Measurements from ENCODE around the gene GATM.
A peak's percentile ranks its signal among the peaks of the same experiment; 100 is the strongest.

The GATM gene

GRCh38 chr15:45378149-45378912, at the start of gene GATM:
GATM (minus strand) TSS chr15:45378544; CDS start chr15:45378453, 91 bp downstream.
- peak; percentile 49 to 51 for DNase-seq

DNA sequence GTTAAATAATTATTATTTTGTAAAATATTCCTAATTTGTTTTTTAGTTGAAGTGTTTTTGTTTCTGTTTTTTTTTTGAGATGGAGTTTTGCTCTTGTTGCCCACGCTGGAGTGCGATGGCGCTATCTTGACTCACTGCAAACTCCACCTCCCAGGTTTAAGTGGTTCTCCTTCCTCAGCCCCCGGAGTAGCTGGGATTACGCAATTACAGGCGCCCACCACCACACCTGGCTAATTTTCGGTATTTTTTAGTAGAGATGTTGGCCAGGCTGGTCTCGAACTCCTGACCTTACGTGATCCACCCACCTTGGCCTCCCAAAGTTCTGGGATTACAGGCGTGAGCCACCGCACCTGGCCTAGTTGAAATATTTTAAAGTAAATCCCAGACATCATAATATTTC, 48.7 kb upstream of the GATM start:
- no peak for DNase-seq

DNA sequence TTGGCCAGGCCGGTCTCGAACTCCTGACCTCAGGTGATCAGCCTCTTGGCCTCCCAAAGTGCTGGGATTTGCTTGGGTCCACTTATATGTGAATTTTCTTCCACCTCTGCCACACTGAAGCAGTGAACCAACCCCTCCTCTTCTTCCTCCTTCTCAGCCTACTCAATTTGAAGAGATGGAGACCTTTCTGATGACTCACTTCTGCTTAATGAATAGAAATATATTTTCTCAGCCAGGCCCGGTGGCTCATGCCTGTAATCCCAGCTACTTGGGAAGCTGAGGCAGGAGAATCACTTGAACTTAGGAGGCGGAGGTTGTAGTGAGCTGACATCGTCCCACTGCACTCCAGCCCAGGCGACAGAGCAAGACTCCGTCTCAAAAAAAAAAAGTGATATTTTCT, 46.8 kb upstream of the GATM start:
- DNase-seq, result no peak

DNA sequence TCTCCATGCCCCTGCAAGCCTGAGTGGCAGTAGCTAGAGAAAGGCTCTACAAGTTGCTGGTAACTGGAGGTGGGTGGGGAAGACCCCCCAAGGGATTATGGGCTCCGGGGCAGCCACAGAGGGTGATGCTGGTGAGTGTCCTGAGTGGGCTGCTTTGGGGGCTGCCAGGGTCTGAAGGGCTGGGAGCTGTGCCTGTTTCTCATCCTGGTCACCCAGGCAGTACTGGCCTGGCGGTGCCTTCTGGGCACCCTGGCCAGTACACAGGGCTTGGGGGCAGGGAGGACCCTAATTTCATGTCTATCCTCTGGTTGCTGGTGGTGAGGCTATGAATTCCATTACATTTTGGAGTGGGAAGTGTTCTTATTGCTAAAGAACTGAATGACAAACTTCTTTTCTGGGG, 46.1 kb upstream of the GATM start:
- no peak for DNase-seq

- no peak for DNase-seq
Observed at GRCh38 chr15:45417303-45417950, 39.1 kb upstream of the GATM start.

DNA sequence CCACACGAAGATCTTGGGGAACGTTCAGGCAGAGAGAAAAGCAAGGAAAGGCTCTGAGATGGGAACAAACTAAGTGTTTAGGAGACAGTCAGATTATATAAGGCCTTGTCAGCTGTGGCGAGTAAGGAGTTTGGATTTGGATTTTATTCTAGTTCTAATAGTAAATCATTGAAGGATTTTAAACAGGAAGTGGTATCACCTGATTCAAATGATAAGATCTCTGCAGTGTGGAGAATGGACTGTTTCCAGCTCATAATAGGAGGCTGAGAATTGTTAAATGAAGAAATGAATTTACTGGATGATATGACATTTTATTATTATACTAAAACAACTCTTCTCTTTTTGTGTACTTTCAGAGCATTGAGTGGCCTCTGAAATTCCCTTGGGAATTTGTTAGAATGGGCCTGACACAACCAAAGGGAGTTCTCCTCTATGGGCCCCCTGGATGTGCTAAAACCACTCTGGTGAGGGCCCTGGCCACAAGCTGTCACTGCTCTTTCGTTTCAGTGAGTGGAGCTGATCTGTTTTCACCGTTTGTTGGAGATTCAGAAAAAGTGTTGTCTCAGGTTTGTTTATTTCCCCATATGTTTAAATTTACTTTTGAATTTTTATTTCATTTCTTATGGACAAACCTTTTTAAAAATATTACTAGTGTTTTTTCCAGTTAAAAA, 36.0 kb upstream of the GATM start:
- no peak for DNase-seq

DNA sequence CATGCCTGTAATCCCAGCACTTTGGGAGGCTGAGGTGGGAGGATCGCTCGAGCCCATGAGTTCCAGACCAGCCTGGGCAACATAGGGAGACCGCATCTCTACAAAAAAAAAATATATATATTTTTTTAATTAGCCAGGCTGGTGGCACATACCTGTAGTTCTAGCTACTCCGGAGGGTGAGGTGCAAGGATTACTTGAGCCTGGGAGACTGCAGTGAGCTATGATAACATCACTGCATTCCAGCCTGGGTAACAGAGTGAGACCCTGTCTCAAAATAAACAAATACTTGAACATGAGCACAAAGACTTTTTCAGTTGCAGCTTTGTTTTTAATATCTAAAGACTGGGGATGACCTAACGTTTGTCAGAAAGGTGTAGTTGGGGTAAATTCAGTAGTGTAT, 31.3 kb upstream of the GATM start:
- no peak for DNase-seq

- DNase-seq, result no peak
Observed at GRCh38 chr15:45407786-45408185, 29.4 kb upstream of the GATM start.

GRCh38 chr15:45402955-45403877, 24.9 kb upstream of the GATM start:
- DNase-seq, result peak; percentile 9 to 24

DNA sequence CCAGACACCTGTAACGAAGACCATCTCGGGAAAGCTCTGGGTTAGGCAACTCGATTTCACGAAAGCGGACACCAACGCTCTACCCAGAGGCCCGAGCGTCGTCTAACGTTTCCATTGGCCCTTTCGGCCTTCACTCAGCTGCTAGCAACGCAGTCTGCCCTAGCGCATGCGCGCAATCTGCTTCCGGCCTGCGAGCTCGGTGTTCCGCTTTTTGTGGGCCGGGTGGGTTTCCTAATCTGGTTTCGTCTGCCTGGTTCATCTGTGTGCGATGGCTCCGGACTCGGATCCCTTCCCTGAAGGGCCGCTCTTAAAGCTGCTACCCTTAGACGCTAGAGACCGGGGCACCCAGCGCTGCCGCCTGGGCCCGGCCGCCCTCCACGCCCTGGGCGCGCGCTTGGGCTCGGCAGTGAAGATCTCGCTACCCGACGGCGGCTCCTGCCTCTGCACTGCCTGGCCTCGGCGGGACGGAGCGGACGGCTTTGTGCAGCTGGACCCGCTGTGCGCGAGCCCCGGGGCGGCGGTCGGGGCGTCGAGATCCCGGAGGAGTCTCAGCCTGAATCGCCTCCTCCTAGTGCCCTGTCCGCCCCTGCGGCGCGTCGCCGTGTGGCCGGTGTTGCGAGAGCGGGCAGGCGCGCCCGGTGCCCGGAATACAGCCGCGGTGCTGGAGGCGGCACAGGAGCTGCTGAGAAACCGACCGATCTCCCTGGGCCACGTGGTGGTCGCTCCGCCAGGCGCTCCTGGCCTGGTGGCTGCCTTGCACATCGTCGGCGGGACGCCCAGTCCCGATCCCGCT, 24.0 kb upstream of the GATM start:
- DNase-seq, result peak; percentile 91 to 95

DNA sequence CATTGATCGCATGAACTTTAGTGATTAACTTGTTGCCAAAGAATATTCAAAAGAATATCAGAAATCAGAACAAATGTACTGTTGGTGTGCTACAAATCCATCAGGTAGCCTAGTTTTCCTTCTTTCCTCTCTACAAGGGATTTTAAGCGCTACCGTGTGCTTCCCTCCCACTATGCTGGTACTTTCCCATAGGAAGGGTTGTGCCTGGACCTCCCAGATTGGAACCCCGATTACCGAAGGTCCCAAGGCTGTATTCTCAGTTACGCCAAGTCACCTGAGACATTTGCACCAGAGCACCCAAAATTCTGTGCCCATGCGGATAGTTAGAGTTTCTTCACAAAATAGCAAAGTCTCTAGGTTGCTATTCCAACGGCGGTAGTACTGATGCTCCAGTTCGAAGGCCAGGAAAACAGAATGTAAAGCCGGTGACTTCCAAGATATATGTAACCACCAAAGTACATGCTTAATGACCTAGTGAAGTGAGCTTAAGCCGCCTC, 23.4 kb upstream of the GATM start:
- no peak for DNase-seq

DNA sequence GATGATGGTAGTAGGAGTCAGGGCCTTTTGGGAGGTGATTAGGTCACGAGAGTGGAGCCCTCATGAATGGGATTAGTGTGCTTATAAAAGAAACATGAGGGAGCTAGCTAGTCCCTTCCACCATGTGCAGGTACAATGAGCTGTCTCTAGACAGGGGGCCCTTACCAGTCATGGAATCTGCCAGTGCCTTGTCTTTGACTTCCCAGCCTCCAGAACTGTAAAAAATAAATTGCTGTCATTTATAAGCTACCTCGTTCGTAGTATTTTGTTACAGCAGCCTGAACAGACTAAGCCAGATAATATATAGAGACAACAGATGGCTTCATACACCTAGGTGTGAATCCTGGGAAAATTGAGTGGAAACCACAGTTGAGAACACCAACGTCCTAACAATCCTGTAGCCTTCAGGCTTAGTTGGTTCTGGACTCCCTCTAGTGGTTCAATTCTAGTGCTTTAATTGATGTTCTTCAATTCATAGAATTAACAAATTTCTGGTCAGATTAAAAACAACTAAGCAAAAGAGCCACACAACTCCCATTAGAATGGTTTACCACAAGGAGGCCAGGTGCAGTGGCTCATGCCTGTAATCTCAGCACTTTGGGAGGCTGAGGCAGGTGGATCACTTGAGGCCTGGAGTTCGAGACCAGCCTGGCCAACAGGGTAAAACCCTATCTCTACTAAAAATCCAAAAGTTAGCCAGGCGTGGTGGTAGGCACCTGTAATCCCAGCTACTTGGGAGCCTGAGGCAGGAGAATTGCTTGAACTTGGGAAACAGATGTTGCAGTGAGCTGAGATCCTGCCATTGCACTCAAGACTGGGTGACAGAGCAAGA, 21.3 kb upstream of the GATM start:
- no peak for DNase-seq

DNA sequence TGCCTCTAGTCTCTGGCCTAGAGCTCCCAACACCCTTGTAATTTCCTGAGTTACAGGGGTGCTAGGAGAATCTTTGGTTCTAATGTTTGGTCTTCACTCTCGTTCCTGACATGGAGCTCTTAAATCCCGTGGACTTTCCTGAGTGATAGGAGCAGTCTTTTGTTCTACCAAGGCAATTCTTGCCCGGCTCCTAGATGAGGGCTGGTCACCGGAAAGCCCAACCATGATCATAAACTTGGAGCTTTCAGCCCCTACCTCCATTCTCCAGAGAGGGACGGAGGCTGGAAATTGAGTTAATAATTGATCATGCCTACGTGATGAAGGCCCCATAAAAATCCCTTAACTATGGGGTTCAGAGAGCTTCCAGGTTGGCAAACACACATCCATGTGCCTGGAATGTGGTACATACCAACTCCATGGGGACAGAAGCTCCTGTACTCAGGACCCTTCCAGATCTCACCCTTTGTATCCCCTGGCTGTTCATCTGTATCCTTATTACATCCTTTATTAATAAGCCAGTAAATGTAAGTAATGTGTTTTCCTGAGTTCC, 18.8 kb upstream of the GATM start:
- DNase-seq, result no peak

DNA sequence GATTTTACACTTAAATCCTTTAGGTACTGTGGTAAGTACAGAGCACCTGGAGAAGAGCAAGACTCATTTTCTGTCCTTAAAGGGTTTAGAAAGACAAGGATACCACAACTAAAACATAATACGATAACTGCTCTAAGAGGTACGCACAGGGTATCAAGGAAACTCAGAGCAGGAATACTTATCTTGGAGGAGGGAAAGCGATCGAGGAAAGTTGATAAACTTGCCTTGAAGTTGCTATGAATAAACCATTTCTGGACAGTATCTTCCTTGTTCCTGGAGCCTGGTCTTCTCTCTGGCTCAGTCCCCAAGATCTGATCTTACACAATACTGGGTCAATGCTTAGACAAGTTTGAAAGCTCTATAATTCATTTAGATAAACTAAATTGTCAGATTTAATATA, 17.6 kb upstream of the GATM start:
- DNase-seq, result no peak

- no peak for DNase-seq
Observed at GRCh38 chr15:45394681-45395080, 16.3 kb upstream of the GATM start.

GRCh38 chr15:45393851-45394250, 15.5 kb upstream of the GATM start:
- no peak for DNase-seq

DNA sequence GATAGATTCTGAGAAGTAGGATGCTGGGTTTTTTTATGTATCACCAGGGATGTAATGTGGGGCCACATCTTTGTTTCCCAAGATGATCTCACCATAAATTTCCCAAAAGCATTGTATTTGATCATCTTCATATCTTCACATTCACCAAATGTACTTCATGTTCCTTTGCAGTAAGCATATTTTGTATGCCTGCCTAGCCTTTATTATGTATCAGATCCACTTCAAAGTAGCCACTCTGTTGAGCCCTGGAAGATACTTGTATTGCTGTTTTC, 14.2 kb upstream of the GATM start:
- DNase-seq, result no peak

GRCh38 chr15:45391746-45392583, 13.6 kb upstream of the GATM start:
- no peak for DNase-seq

DNA sequence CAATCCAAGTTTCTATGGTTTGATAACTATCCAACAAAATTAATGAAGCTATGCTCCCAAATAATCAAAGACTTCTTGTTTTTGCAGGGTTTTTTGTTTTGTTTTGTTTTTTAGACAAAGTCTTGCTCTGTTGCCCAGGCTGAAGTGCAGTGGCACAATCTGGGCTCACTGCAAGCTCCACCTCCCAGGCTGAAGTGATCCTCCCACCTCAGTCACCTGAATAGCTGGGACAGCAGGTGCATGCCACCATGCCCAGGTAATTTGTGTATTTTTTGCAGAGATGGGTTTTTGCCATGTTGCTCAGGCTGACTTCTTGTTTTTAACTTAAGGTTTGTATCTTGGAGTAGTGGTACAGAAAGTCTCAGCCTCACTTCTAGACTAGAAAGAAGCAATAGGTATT, 11.0 kb upstream of the GATM start:
- DNase-seq, result no peak
